Keratinocyte (primary cell): ENCODE results near the gene HAUS8.

Source experiments
- CTCF ChIP-seq, 3 experiments: IDR thresholded peaks in 1 of 3; conservative IDR thresholded peaks in 1 of 3; optimal IDR thresholded peaks in 1 of 3; 2 replicates in 2 of 3; 3 replicates in 1 of 3; pipeline versions ENCODE3 to v1.5.1; 2011; ENCODE audit warnings: low read length in 3 of 3, mild to moderate bottlenecking in 3 of 3, moderate library complexity in 2 of 3, control low read depth in 1 of 3, inconsistent platforms in 1 of 3; ENCODE audit not compliant: insufficient read depth in 2 of 3; ENCODE audit errors: extremely low read depth in 1 of 3
- EZH2 ChIP-seq: IDR thresholded peaks from one replicate; pipeline ENCODE4 v1.6.1; 2012; ENCODE audit warnings: inconsistent platforms, mild to moderate bottlenecking, low read length, moderate library complexity

- TF ChIP-seq EZH2 (no peak), CTCF (optimal IDR thresholded peaks at IDR 0.05 in 1 of 3, IDR thresholded peaks at IDR 0.05 in 1 of 3, conservative IDR thresholded peaks at IDR 0.05 in 1 of 3; ENCODE audit: extremely low read depth in 1 of 3, insufficient read depth in 2 of 3, low read length in 3 of 3) (no peak)
Observed at GRCh38 chr19:17055636-17056035, 19.6 kb downstream of the HAUS8 start.
